Transverse colon (tissue), 4 donors: ENCODE measurements around the gene PLPP3.

Experiments used
- POLR2A ChIP-seq: fragments of 450-650 bp; IDR thresholded peaks from one replicate; pipeline ENCODE4 v1.6.1; 2016; ENCODE audit warnings: antibody characterized with exemption, mild to moderate bottlenecking, moderate library complexity
- POLR2AphosphoS5 ChIP-seq, 3 donors: sonication (generic); formaldehyde crosslinking; IDR thresholded peaks; one replicate each; pipeline ENCODE4 v1.6.1; 2016; ENCODE audit warnings: antibody characterized with exemption in 3 of 3
- TF ChIP-seq, protein P1 (sequence below), 5 experiments: fragments of 200-600 bp in 3 of 5; fragments of 450-650 bp in 2 of 5; sonication (generic) in 3 of 5; IDR thresholded peaks; 1 replicate in 2 of 5; 2 replicates in 3 of 5; pipeline ENCODE4 v1.5.1; 2016 to 2017; ENCODE audit warnings: antibody characterized with exemption in 5 of 5, inconsistent platforms in 3 of 5, mild to moderate bottlenecking in 2 of 5, moderate library complexity in 1 of 5

DNA sequence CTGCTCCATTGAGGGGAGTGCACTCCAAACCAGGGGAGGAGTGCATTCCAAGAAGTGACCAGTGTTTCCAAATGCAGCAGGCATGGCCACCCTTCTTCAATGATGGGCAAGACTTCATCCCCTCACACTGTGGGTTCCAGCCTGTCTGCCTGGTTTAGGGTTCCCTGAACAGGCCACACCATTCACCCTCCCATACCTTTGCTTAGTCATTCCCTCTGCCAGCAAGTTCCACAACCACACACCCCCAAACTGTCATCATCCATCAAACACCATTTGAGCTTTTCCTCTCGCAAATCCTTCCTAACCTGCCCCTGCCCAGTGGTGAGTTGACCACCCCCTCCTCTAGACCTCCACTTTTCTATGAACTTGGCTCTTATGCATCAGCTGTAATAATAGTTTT, 116.0 kb downstream of the PLPP3 start:
- TF ChIP-seq, protein P1, sequence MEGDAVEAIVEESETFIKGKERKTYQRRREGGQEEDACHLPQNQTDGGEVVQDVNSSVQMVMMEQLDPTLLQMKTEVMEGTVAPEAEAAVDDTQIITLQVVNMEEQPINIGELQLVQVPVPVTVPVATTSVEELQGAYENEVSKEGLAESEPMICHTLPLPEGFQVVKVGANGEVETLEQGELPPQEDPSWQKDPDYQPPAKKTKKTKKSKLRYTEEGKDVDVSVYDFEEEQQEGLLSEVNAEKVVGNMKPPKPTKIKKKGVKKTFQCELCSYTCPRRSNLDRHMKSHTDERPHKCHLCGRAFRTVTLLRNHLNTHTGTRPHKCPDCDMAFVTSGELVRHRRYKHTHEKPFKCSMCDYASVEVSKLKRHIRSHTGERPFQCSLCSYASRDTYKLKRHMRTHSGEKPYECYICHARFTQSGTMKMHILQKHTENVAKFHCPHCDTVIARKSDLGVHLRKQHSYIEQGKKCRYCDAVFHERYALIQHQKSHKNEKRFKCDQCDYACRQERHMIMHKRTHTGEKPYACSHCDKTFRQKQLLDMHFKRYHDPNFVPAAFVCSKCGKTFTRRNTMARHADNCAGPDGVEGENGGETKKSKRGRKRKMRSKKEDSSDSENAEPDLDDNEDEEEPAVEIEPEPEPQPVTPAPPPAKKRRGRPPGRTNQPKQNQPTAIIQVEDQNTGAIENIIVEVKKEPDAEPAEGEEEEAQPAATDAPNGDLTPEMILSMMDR (IDR thresholded peaks at IDR 0.05): no peak
- no peak for TF ChIP-seq POLR2A
- no peak for TF ChIP-seq POLR2AphosphoS5 (IDR thresholded peaks at IDR 0.05)
